Activated CD8-positive, alpha-beta memory T cell treated with anti-CD3 and anti-CD28 coated beads, Interleukin-2, amount 50 U/mL, for 4 hours (primary cell): ENCODE data around the gene JAK1.

ENCODE experiments used
- DNase-seq: peaks from one replicate; pipeline ENCODE4 v3.0.0-alpha.2; 2020

JAK1 gene

DNA sequence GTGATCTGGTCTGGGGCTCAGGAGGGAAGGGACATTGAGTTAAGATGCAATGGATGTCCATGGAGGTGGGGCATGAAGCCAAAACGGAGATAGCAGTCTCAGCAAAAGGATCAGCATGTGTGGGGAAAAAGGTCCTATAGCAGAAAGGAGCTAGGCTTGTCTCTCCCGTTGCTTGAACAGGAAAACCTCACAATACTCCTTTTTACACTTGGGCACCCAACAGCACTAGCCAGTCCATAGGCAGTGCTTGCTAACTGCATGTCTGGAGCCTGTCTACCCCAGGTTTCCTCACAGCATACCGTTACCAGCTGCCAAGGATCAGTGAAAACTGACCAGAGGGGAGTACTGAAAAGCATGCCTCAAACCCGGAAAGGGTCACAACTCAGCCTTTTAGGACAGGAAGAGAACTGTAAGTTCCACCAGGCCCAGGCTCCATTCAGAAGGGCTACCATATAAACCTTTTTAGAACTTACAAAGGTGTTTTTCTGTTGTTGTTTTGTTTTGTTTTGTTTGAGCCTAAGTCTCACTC, 78.6 kb downstream of the JAK1 start:
- no peak for DNase-seq

GRCh38 chr1:64886877-64887276, 79.5 kb downstream of the JAK1 start:
- DNase-seq: no peak

- DNase-seq: no peak
Measured at GRCh38 chr1:64885648-64886047, 80.7 kb downstream of the JAK1 start.

GRCh38 chr1:64884261-64885040, 81.9 kb downstream of the JAK1 start:
- no peak for DNase-seq

DNA sequence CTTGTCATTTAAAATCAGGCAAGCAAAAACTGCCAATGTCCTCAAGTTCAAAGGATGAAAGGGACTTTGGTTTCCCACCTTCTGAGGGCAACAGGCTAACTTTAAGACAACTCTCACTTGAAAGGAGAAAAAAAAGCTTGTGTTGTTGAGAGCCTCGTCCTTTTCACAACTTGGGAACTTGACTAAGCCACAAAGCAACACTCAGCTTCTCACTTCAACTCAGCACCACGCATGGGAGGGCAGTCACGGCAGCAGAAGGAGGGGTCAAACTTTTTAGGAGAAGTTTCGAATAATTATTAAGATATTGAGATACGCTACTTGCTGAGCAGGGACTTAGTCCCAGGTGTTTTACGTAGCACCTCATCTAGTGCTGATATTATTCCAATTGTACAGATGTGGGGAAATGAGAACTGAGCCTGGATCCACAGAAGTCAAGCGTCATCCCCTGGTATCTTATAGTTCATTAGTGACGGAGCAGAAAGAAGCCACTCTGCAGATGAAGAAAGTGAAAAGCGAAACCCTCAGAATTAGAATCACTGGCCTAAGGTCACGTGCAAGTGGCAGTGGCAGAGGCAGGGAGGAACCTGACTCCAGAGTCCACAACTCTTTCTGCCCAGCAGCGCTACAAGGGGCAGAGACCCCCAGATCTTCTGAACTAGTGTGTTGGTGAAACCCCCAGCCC, 83.6 kb downstream of the JAK1 start:
- no peak for DNase-seq

DNA sequence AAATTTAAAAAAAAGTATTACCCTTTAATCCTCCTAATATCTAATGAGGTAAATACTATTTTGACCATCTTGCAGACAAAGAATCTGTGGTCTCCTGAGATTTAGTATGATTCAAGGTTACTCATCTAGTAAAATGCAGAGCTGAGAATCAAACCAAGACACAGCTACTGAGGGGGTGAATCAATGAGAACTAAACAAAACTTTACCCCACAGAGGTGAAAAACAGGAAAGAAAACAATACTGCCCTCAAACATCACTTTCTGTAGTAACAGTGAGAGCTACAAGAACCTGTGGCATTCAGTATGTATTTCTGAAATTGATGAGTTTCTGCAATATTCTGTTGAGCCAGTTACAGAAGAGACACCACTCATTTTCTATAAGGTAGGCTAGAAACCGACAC, 85.1 kb downstream of the JAK1 start:
- no peak for DNase-seq

DNA sequence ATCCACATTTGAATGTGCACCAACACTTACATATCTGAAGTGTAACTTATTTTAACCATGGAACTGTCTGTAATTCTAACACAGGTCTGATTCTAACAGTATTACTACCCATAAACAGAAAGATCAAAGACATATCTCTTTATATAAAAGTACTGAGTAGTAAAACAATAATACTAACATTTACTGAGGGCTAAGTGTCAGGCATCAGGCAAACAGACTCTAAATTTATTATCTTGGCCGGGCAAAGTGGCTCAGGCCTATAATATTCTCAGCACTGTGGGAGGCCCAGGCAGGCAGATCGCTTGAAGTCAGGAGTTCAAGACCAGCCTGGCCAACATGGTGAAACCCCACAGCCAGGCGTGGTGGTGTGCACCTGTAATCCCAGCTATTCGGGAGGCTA, 85.9 kb downstream of the JAK1 start:
- no peak for DNase-seq

GRCh38 chr1:64878931-64879611, 87.3 kb downstream of the JAK1 start:
- DNase-seq: no peak

DNA sequence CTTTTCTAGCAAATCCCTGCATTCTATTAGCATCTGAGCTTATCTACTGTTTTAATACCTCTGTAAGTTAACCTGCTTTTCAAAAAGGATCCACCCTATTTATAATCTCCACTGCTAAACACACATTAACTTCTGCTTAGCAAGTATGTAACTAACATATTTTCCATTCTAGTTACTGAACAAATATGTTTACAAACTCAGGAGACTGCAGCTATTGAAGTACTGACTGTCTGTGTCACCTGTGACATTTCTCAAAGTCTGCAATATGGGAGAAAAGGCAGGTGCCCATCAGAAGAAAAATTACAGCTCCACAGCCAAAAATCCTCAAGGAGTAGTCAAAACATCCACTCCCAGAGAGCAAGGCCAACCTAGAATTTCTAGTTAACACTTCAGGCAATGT, 88.3 kb downstream of the JAK1 start:
- no peak for DNase-seq

GRCh38 chr1:64877598-64877997, 88.8 kb downstream of the JAK1 start:
- no peak for DNase-seq

GRCh38 chr1:64877151-64877550, 89.2 kb downstream of the JAK1 start:
- no peak for DNase-seq

GRCh38 chr1:64875606-64876005, 90.7 kb downstream of the JAK1 start:
- DNase-seq: no peak

GRCh38 chr1:64875101-64875500, 91.2 kb downstream of the JAK1 start:
- no peak for DNase-seq

DNA sequence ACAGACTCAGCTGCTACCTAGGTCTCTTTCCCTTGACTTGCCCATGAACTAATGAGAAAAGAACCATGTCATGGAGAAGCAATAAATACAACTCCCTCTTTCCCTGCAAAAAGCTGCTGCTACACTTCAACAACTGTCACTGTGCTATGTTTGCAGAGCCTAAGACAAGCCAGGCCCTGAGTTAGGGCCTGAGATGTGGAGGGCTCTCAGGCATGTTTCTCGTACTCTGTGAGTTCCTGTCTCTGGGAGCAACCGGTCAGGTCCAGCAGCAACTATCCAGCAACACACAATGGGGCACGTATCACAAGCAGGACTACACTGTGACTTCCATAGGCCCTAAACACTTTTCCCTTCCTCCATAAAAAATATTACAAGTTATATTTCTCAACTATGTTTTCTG, 91.7 kb downstream of the JAK1 start:
- DNase-seq: no peak

- DNase-seq: no peak
Measured at GRCh38 chr1:64873576-64873975, 92.8 kb downstream of the JAK1 start.

- no peak for DNase-seq
Measured at GRCh38 chr1:64872067-64872466, 94.3 kb downstream of the JAK1 start.

DNA sequence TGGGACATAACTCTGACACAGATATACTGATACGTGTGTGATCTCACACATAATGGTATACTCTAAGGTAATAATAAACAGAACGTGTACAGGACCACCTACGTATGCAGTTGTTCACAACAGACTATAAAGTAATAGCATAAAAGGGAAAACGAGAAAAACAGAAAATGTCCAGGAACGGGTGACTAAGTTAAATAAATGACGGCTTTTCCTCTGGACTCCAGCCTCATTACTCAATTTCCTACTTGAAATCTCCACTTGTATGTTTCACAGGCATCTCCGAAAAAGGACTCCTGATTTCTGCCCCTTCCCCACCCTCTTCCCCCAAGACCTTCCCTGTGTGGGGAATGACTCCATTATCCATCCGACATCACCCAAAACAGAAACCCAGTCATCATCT, 95.1 kb downstream of the JAK1 start:
- no peak for DNase-seq

GRCh38 chr1:64867266-64867665, 99.1 kb downstream of the JAK1 start:
- no peak for DNase-seq

GRCh38 chr1:64866689-64867088, 99.7 kb downstream of the JAK1 start:
- DNase-seq: no peak

GRCh38 chr1:64865105-64865757, 101.1 kb downstream of the JAK1 start:
- DNase-seq: no peak

DNA sequence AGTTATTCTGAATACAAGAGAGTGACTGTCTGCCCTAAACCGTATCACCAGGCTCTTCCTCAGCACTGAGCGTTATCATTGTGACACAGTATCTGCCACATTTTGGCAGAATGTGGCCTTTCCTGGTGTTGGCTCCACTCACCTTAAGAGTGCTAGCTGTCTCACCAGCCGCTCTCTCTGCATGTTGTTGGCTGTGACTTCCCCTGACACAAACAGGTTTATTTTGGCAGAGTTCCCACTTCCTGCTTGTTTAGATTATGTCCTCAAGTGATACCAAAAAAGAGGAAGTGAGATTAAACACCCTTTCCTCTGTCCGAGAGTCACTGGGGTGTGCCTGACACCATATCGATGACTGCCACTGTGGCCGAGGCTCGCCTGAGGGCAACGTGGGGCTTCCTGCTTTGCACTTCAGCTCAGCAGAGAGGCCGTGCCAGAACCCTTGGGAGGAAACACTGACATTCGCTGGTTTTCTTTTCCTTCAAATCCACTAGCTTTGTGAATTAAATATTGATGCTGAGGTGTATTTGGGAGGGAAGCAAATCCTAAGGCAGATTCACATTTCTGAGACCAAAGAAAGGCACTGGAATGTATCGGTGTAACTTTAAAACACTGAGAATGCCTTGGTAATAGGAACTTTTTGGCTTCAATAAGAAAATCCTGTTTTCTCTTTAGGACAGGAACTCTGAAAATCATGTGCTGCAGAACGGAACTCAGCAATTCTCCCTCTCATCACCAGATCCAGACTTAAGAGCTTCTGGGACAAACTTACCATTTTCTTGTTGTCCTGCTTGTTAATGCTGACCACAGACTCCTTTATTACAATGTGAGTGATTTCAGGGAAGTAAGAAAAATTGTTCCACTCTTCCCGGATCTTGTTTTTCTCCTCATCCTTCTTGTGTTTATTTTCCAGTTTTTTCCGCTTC, 102.1 kb downstream of the JAK1 start:
- peak; percentile 38 for DNase-seq

DNA sequence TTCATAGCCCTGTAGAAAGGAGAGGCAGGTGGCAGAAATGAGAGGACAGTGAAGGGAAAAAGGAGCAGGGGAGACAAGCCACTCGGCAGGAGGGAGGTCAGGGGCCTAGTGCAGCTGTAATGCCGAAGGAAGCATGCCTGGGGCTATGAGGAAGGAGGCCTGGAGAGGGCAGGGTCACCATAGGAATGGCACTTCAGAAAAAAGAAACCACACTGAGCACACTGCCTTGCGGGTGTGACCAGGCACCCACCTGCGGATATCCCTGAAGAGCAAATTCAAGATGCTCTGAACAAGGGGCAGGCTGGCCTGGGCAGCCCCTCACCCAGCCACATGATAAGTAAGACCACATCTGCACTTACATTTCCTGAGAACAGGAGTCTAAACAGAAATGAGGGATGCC, 104.7 kb downstream of the JAK1 start:
- DNase-seq: no peak
